ENCODE results near the gene KDM1B.
A peak's percentile ranks its signal among the peaks of the same experiment; 100 is the strongest.

The KDM1B gene

DNA sequence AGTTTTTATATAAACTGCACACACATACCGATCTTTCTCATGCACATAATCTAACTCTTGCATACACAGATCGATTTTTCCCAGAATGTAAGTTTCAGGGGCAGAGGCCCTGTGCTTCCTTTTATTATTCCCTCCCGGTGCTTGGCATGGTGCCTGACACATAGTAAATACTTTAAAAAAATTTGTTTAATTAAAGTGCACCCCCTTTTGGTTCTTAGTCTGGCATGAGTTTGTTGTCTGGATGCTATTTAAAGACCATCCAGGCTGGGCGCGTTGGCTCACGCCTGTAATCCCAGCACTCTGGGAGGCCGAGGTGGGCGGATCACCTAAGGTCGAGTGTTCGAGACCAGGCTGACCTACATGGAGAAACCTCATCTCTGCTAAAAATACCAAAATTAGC is 114.5 kb downstream of the KDM1B start:
- Histone ChIP-seq H3K4me3 (ENCODE audit: low read depth, low read length) (no peak overlapping the region), H3K36me3 (ENCODE audit: control insufficient read depth in 2 of 2, insufficient read depth in 1 of 2, low read length in 2 of 2) (no peaks in the 10 kb centered on the region), H3K27ac (ENCODE audit: extremely low read depth, low read depth, low read length) (no peak overlapping the region), H3K9me3 (ENCODE audit: control insufficient read depth, insufficient read depth, low read depth, low read length) (no peaks in the 10 kb centered on the region), H3K4me1 (ENCODE audit: control insufficient read depth, insufficient read depth, low read length) (peaks cover 9% of the 10 kb centered on the region; the same call in 1 of the 2 replicates)
- ChIA-PET POLR2A (interaction anchor here (1.1 kb wide), 1 partner anchor 8 kb away, joined by 3 read pairs; no protein-coding TSS in a partner anchor), CTCF (interaction anchor here (0.7 to 1.4 kb wide), 2 partner anchors 24 to 54 kb away, joined by 3 read pairs; no protein-coding TSS in a partner anchor)
- TF ChIP-seq, protein P1, sequence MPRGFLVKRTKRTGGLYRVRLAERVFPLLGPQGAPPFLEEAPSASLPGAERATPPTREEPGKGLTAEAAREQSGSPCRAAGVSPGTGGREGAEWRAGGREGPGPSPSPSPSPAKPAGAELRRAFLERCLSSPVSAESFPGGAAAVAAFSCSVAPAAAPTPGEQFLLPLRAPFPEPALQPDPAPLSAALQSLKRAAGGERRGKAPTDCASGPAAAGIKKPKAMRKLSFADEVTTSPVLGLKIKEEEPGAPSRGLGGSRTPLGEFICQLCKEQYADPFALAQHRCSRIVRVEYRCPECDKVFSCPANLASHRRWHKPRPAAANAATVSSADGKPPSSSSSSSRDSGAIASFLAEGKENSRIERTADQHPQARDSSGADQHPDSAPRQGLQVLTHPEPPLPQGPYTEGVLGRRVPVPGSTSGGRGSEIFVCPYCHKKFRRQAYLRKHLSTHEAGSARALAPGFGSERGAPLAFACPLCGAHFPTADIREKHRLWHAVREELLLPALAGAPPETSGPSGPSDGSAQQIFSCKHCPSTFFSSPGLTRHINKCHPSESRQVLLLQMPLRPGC (tag by site-specific recombination; IDR thresholded peaks at IDR 0.05): no peak
- TF ChIP-seq ZNF223 (tag by site-specific recombination; IDR thresholded peaks at IDR 0.05): no peak
- TF ChIP-seq SP3 (tag by site-specific recombination; IDR thresholded peaks at IDR 0.05): no peak
- no peak for TF ChIP-seq ZFP69B (tag by site-specific recombination; IDR thresholded peaks at IDR 0.05)
- TF ChIP-seq MEIS1 (CRISPR knock-in tag; IDR thresholded peaks at IDR 0.05; ENCODE audit: borderline replicate concordance): no peak
- TF ChIP-seq ZNF221 (tag by site-specific recombination; IDR thresholded peaks at IDR 0.05; ENCODE audit: borderline replicate concordance): no peak
- TF ChIP-seq, protein P2, sequence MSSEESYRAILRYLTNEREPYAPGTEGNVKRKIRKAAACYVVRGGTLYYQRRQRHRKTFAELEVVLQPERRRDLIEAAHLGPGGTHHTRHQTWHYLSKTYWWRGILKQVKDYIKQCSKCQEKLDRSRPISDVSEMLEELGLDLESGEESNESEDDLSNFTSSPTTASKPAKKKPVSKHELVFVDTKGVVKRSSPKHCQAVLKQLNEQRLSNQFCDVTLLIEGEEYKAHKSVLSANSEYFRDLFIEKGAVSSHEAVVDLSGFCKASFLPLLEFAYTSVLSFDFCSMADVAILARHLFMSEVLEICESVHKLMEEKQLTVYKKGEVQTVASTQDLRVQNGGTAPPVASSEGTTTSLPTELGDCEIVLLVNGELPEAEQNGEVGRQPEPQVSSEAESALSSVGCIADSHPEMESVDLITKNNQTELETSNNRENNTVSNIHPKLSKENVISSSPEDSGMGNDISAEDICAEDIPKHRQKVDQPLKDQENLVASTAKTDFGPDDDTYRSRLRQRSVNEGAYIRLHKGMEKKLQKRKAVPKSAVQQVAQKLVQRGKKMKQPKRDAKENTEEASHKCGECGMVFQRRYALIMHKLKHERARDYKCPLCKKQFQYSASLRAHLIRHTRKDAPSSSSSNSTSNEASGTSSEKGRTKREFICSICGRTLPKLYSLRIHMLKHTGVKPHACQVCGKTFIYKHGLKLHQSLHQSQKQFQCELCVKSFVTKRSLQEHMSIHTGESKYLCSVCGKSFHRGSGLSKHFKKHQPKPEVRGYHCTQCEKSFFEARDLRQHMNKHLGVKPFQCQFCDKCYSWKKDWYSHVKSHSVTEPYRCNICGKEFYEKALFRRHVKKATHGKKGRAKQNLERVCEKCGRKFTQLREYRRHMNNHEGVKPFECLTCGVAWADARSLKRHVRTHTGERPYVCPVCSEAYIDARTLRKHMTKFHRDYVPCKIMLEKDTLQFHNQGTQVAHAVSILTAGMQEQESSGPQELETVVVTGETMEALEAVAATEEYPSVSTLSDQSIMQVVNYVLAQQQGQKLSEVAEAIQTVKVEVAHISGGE (tag by site-specific recombination; conservative IDR thresholded peaks at IDR 0.05; ENCODE audit: low read depth): 0 out of 2 replicates have a peak, but pooled peaks have one; percentile 3
- no peak for TF ChIP-seq ZNF510 (tag by site-specific recombination; IDR thresholded peaks at IDR 0.05; ENCODE audit: insufficient replicate concordance)
- no peak for TF ChIP-seq ZNF324 (tag by site-specific recombination; IDR thresholded peaks at IDR 0.05)
- TF ChIP-seq GLIS1 (tag by site-specific recombination; IDR thresholded peaks at IDR 0.05): peak; percentile 48
- peak; percentile 42; the same call in 1 of the 2 replicates for TF ChIP-seq ZFHX2 (tag by site-specific recombination; conservative IDR thresholded peaks at IDR 0.05)
- 0 out of 2 replicates have a peak, but pooled peaks have one; percentile 32 for TF ChIP-seq ZNF580 (tag by site-specific recombination; IDR thresholded peaks at IDR 0.05)
- no peak for TF ChIP-seq ZNF114 (tag by site-specific recombination; IDR thresholded peaks at IDR 0.05)
- no peak for TF ChIP-seq ZNF560 (tag by site-specific recombination; IDR thresholded peaks at IDR 0.05; ENCODE audit: borderline replicate concordance)
- TF ChIP-seq ZNF157 (tag by site-specific recombination; IDR thresholded peaks at IDR 0.05): no peak
- no peak for TF ChIP-seq ZNF544 (tag by site-specific recombination; IDR thresholded peaks at IDR 0.05)

GRCh38 chr6:18270216-18270615 is 115.0 kb downstream of the KDM1B start:
- H3K27ac ChIP-seq (ENCODE audit: extremely low read depth, low read depth, low read length): no peak overlapping the region
- CTCF ChIA-PET: interaction anchor here (0.7 to 1.4 kb wide), 3 partner anchors 24 to 380 kb away, joined by 3 read pairs; no protein-coding TSS in a partner anchor
- no peak overlapping the region for H3K4me3 ChIP-seq (ENCODE audit: low read depth, low read length)
- POLR2A ChIA-PET: no interaction called here
- no peaks in the 10 kb centered on the region for H3K36me3 ChIP-seq (ENCODE audit: control insufficient read depth in 2 of 2, insufficient read depth in 1 of 2, low read length in 2 of 2)
- no peaks in the 10 kb centered on the region for H3K9me3 ChIP-seq (ENCODE audit: control insufficient read depth, insufficient read depth, low read depth, low read length)
- H3K4me1 ChIP-seq (ENCODE audit: control insufficient read depth, insufficient read depth, low read length): peaks cover 9% of the 10 kb centered on the region; the same call in 1 of the 2 replicates
- no peak for TF ChIP-seq ZNF155 (tag by site-specific recombination; IDR thresholded peaks at IDR 0.05)
- TF ChIP-seq ZNF623 (tag by site-specific recombination; IDR thresholded peaks at IDR 0.05): no peak
- no peak for TF ChIP-seq ZNF335 (tag by site-specific recombination; conservative IDR thresholded peaks at IDR 0.05)
- no peak for TF ChIP-seq ZNF548 (tag by site-specific recombination; IDR thresholded peaks at IDR 0.05)
- TF ChIP-seq, protein P2 (tag by site-specific recombination; conservative IDR thresholded peaks at IDR 0.05; ENCODE audit: low read depth): no peak
- no peak for TF ChIP-seq SP7 (tag by site-specific recombination; IDR thresholded peaks at IDR 0.05)
- TF ChIP-seq, protein P3, sequence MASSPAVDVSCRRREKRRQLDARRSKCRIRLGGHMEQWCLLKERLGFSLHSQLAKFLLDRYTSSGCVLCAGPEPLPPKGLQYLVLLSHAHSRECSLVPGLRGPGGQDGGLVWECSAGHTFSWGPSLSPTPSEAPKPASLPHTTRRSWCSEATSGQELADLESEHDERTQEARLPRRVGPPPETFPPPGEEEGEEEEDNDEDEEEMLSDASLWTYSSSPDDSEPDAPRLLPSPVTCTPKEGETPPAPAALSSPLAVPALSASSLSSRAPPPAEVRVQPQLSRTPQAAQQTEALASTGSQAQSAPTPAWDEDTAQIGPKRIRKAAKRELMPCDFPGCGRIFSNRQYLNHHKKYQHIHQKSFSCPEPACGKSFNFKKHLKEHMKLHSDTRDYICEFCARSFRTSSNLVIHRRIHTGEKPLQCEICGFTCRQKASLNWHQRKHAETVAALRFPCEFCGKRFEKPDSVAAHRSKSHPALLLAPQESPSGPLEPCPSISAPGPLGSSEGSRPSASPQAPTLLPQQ (tag by site-specific recombination; IDR thresholded peaks at IDR 0.05): no peak
- TF ChIP-seq ZNF214 (tag by site-specific recombination; IDR thresholded peaks at IDR 0.05; ENCODE audit: borderline replicate concordance): no peak
